HCT116 (cell line): ENCODE data around the gene HAAO.

ENCODE experiments used
- CBX3 ChIP-seq: IDR thresholded peaks from 2 replicates; pipeline ENCODE4 v1.6.1; 2012; ENCODE audit warnings: low read depth
- CTCF ChIP-seq, 3 experiments: fragments of 200-600 bp in 1 of 3; sonication (generic) in 1 of 3; IDR thresholded peaks in 2 of 3; conservative IDR thresholded peaks in 1 of 3; 2 replicates each; pipeline ENCODE4 v1.5.1; 2012 to 2017; ENCODE audit warnings: low read depth in 2 of 3, low read length in 2 of 3, antibody characterized with exemption in 1 of 3, borderline replicate concordance in 1 of 3, control low read depth in 1 of 3, mild to moderate bottlenecking in 1 of 3, mixed read lengths in 1 of 3, mixed run types in 1 of 3, moderate library complexity in 1 of 3; ENCODE audit not compliant: insufficient read depth in 1 of 3
- EGR1 ChIP-seq: IDR thresholded peaks from 2 replicates; pipeline ENCODE4 v1.6.1; 2012; ENCODE audit warnings: low read depth
- ELF1 ChIP-seq: IDR thresholded peaks from 2 replicates; pipeline ENCODE4 v1.6.1; 2012; ENCODE audit warnings: low read depth, borderline replicate concordance
- EZH2 ChIP-seq: fragments of 200-600 bp; sonication (generic); IDR thresholded peaks from 2 replicates; pipeline ENCODE4 v1.6.1; 2017; ENCODE audit warnings: antibody characterized with exemption, mixed run types
- EZH2phosphoT487 ChIP-seq: fragments of 200-600 bp; IDR thresholded peaks from 2 replicates; pipeline ENCODE4 v1.6.1; 2018; ENCODE audit warnings: antibody characterized with exemption, borderline replicate concordance
- JUND ChIP-seq: IDR thresholded peaks from 2 replicates; pipeline ENCODE4 v1.6.1; 2012
- MAX ChIP-seq: IDR thresholded peaks from 2 replicates; pipeline ENCODE4 v1.6.1; 2012
- POLR2A ChIP-seq: IDR thresholded peaks from 2 replicates; pipeline ENCODE4 v1.7.0; 2011; ENCODE audit warnings: borderline replicate concordance; ENCODE audit not compliant: insufficient read depth, insufficient read length; ENCODE audit errors: extremely low read depth
- POLR2AphosphoS5 ChIP-seq: IDR thresholded peaks from 2 replicates; pipeline ENCODE4 v1.6.1; 2011; ENCODE audit warnings: mild to moderate bottlenecking, low read depth, low read length, moderate library complexity
- RAD21 ChIP-seq: IDR thresholded peaks from 2 replicates; pipeline ENCODE4 v1.6.1; 2012; ENCODE audit warnings: low read depth, mild to moderate bottlenecking
- REST ChIP-seq: IDR thresholded peaks from 2 replicates; pipeline ENCODE4 v1.6.1; 2012; ENCODE audit warnings: low read depth
- SP1 ChIP-seq: IDR thresholded peaks from 2 replicates; pipeline ENCODE4 v1.6.1; 2012; ENCODE audit warnings: low read depth
- ZBTB33 ChIP-seq: IDR thresholded peaks from 2 replicates; pipeline ENCODE4 v1.6.1; 2011; ENCODE audit warnings: mild to moderate bottlenecking, low read length, moderate library complexity; ENCODE audit not compliant: insufficient replicate concordance; ENCODE audit errors: extremely low read depth

- no peak for TF ChIP-seq EZH2
- no peak for TF ChIP-seq CTCF (IDR thresholded peaks at IDR 0.05 in 2 of 3, conservative IDR thresholded peaks at IDR 0.05 in 1 of 3; ENCODE audit: borderline replicate concordance in 1 of 3, insufficient read depth in 1 of 3, low read depth in 2 of 3, low read length in 2 of 3)
- no peak for TF ChIP-seq POLR2A
- TF ChIP-seq ZBTB33: no peak
- TF ChIP-seq REST: no peak
- no peak for TF ChIP-seq EGR1
- TF ChIP-seq MAX: no peak
- no peak for TF ChIP-seq POLR2AphosphoS5
- no peak for TF ChIP-seq RAD21
- TF ChIP-seq EZH2phosphoT487: no peak
- TF ChIP-seq JUND: no peak
- TF ChIP-seq ELF1: no peak
- TF ChIP-seq SP1: no peak
- TF ChIP-seq CBX3: no peak
Observed at GRCh38 chr2:42789751-42790150, 2.6 kb downstream of the HAAO start.
